GM21423 (cell line): ENCODE results near the gene PLA2G1B.
"Not testable (repeated sequence)": the region's sequence is repeated elsewhere in the genome, so short reads cannot be mapped to it uniquely, and the experiment has no call there.

Experiments used
- ATAC-seq: cut with Tn5 transposase; IDR thresholded peaks from one replicate; pipeline ENCODE4 v1.9.1; 2021; ENCODE audit warnings: mild to moderate bottlenecking, moderate library complexity; ENCODE audit not compliant: unreplicated experiment

Gene PLA2G1B

GRCh38 chr12:120359128-120359527, 31.5 kb upstream of the PLA2G1B start:
- no peak for ATAC-seq

GRCh38 chr12:120358412-120359100, 31.0 kb upstream of the PLA2G1B start:
- ATAC-seq = no peak

GRCh38 chr12:120357104-120357503, 29.5 kb upstream of the PLA2G1B start:
- no peak for ATAC-seq

- ATAC-seq = no peak
Measured at GRCh38 chr12:120356567-120357030, 29.0 kb upstream of the PLA2G1B start.

GRCh38 chr12:120353556-120354317, 26.2 kb upstream of the PLA2G1B start:
- no peak for ATAC-seq

- ATAC-seq = no peak
Measured at GRCh38 chr12:120353136-120353535, 25.6 kb upstream of the PLA2G1B start.

- ATAC-seq = no peak
Measured at GRCh38 chr12:120352117-120352516, 24.5 kb upstream of the PLA2G1B start.

- ATAC-seq = no peak
Measured at GRCh38 chr12:120350576-120351350, 23.2 kb upstream of the PLA2G1B start.

GRCh38 chr12:120347766-120348165, 20.2 kb upstream of the PLA2G1B start:
- ATAC-seq = no peak

- ATAC-seq = no peak
Measured at GRCh38 chr12:120346681-120347080, 19.1 kb upstream of the PLA2G1B start.

GRCh38 chr12:120346031-120346430, 18.5 kb upstream of the PLA2G1B start:
- no peak for ATAC-seq

GRCh38 chr12:120343692-120344091, 16.1 kb upstream of the PLA2G1B start:
- ATAC-seq = no peak

- no peak for ATAC-seq
Measured at GRCh38 chr12:120343039-120343537, 15.5 kb upstream of the PLA2G1B start.

GRCh38 chr12:120342175-120343038, 14.8 kb upstream of the PLA2G1B start:
- no peak for ATAC-seq

- ATAC-seq = no peak
Measured at GRCh38 chr12:120339256-120339655, 11.7 kb upstream of the PLA2G1B start.

GRCh38 chr12:120337730-120338129, 10.2 kb upstream of the PLA2G1B start:
- ATAC-seq = no peak

GRCh38 chr12:120336392-120336791, 8.8 kb upstream of the PLA2G1B start:
- not testable (repeated sequence) for ATAC-seq

- ATAC-seq = not testable (repeated sequence)
Measured at GRCh38 chr12:120335447-120335846, 7.9 kb upstream of the PLA2G1B start.

GRCh38 chr12:120332523-120332922, 4.9 kb upstream of the PLA2G1B start:
- ATAC-seq = no peak

- ATAC-seq = no peak
Measured at GRCh38 chr12:120332041-120332440, 4.5 kb upstream of the PLA2G1B start.
